ENCODE results near the gene SMIM1.

SMIM1 gene

DNA sequence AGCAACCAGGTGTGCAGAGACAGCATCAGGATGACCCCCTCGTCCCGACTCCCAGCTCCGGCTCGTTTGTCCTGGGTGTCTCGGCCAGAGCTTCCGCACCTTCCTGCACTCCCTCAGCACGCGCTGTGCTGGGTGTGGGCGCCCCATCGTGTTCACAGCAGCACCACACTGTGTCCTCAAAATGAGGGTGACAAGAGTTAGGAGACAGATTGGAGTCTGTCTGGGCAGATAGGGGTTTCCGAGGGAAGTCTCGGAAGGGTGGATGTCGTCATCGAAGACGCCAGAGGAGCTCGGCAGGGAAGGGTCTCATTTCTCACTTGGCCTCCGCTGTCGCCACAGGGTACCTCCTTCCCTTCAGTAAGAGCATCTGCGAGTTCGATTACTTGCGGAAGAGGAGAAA, 16.2 kb upstream of the SMIM1 start:
- DNase-seq (ENCODE audit: low read depth in 2 of 2): no peak

DNA sequence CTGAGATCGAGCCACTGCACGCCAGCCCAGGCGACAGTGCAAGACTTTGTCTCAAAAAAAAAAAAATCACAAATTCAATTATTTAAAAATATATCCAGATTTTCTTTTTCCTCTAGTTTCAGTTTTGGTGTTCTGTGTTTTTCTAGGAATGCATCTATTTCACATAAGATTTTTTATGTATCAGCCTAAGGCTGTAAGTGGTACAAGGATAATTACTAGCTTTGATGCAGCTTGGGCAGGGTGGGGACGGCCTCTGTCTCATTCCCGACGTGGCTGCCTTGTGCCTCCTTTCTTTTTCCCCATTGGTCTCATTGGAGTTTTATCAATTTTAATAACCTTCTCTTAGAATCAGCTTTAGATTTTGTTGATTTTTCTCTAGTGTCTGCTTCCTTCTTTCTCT, 13.4 kb upstream of the SMIM1 start:
- no peak for DNase-seq (ENCODE audit: low read depth in 2 of 2)

DNA sequence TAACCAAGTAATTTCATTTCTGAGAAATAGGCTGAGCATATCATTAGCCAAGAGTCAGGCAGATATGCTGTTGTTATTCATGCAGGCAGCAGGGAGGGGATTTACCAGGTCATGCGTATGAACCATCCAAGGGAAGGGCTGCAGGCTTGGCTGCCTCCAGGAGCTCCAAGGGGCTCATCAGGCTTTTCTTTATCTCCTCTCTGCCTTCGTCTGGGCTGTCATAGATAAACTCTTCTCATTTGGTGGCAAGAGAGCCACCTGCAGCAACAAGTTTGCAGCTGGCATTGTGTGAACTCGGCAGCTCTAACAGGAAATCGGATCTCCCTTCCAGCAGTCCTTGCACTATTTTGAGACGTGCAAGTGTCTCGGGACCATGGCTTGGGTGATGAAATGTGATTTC, 12.8 kb upstream of the SMIM1 start:
- no peak for DNase-seq (ENCODE audit: low read depth in 2 of 2)

DNA sequence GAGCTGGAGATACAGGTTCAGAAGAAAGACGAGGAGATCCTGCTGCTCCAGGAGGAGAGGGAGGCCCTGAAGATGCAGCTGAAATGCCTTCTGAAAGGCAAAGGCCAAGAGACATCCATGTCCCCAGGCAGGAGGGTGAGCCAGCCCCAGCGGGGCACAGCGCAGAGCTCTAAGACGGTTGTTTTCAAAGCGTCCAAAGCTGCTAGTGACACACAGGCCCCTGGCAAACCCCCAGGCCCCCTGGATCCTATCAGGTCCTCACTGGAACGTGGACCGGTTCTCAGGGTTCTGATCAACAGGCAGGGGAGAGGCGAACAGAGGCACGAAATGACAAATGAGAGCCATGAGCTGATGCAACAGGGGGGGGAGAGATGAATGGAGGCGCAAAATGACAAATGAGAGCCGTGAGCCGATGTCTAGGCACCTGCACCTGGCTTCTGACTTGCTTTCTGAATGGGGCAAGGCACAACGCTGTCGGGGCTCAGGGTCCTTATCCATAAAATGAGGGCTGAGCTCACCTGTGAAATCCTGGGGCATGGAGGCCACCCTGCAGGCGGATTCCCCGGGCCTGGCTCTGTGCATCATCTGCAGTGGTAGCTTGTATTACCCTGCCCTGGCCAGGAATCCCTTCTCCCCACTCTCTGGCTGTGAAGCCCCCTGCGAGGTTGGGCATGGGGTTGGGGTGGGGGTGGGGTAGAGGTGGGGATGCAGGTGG, 11.1 kb upstream of the SMIM1 start:
- DNase-seq (ENCODE audit: low read depth in 2 of 2): no peak

DNA sequence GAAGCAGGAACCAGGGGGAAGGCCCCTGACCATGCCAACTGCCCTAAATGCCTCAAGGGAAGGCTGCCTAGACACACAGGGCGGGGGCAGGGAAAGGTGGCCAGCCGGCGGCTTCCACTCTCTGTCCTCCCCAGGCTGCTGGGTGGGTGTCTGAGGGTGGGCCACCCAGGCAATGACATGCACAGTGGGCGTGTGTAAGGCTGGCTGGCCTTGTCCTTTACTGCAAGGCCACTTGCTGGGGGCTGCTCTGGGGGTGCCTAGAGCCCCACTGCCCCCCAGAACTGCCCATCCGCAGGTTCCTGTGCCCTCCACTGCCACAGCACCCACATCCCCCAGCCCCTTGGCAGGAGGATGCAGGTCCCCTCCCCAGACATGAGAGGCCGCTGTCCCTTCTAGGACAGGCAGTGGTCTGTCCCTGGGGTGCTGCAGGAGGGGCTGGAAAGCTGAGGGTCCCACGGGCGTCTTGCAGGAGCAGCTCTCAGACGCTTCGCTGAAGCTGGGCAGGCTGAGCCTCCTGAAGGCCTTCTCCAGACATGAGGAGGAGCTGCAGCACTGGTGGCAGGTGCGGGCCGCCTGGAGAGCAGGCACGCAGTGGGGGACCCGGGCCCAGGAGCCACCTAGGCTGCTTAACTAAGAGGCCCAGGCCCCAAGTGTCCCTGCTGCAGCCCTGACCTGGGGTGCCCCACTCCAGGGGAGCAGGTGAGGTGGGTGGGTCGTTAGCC, 10.2 kb upstream of the SMIM1 start:
- DNase-seq (ENCODE audit: low read depth in 2 of 2): no peak

DNA sequence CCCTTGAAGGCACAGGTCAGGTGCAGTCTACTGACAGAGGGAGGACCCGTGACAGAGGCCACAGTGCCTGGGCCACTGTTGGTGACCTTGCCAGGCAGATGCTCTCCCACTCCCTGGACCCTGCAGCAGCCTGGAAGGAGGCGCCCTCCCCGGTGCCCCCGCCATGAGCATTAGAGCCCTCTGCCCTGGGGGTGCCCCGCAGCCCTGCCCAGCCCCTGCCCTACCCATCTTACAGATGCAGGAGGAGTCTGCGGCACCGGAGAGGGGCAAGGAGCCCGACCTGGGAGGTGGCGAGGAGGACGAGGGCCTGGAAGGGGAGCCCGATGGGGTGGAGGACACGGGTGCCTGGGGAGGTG, 9.7 kb upstream of the SMIM1 start:
- DNase-seq (ENCODE audit: low read depth in 2 of 2): no peak

DNA sequence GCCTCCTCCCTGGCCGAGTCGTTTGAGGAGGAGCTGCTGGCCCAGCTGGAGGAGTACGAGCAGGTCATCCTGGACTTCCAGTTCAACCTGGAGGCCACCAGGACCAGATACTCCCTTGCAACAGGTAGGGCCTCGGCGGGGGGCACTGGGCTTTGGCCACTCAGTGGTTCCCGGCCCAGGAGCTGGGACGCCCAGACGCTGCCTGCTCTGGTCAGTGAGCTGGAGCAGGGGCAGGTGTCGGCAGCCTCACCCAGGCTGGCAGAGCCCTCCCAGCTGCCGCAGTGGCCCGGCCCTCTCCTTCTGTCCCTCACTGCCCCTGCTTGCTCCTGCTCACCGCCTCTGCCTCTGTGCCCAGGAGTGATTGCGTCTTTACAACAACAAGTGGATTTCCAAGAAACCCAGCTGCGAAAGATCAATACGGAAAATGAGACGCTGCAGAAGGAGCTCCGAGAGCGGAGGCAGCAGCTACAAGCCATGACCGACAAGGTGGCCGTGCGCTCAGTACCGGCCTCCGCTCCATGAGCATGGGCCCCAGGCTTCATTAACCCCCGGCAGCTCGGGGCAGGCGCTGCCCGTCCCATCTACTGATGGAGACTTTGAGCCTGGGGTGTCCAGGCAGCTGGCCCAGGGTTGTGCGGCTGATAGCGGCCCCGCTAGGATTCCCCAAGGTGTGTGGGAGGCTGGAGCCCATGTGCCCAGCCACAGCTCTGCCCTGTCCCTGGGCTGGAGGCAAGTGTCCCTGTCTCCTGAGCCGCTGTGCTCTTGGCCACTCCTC, 9.0 kb upstream of the SMIM1 start:
- no peak for DNase-seq (ENCODE audit: low read depth in 2 of 2)

DNA sequence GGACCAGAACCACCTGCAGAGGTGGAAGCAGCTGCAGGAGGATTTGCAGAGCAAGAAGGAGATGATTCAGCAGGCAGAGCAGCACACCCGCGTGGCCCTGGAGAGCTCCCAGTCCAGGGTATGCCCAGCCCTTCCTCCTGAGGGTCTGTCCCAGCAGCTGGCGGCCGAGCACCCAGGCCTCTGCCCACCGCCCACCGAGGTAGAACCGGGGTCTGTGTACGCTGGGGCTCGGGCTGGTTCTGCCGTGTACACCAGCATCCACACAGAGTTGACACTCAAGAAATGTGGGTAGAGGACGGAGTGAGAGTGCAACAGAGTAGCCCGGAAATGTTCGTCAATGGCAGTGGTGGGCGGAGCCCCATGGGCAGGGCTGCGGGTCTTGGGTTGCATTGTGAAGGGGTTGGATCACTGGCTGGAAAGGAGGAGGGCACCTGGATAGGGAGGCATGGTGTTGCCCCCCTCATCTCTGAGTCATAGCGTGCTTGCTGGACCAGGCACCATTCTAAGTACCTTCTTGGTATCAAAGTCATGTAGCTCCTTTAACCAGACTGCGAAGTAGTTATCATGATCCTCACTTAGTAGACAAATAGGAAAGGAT, 5.1 kb upstream of the SMIM1 start:
- DNase-seq (ENCODE audit: low read depth in 2 of 2): no peak

DNA sequence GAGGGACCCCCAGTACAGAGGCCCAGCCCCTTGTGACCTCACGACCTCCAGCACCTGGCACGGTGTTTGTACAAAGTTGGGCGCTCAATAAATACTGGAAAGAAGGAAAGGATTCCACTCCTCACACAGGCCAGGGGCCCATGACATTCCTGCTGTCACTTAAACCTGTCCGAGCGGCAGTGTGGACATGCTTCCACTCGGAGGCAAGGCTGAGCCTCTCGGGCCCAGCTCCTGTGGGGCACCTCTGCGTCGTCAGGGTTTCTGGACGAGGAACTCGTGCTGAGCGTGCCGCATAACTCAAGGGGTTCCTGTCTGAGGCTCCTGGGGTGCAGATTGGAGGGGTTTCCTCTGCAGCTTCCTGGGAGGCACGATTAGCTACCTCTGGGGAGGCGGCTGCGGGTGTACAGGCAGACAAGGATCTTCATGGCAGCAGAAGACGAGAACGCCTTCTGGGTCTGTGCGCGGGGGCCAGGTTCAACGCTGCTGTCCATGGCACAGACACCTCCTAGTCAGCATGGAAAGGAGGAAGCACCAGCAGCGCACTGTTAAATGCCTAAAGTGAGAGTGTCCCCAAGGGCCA, 3.6 kb upstream of the SMIM1 start:
- no peak for DNase-seq (ENCODE audit: low read depth in 2 of 2)

DNA sequence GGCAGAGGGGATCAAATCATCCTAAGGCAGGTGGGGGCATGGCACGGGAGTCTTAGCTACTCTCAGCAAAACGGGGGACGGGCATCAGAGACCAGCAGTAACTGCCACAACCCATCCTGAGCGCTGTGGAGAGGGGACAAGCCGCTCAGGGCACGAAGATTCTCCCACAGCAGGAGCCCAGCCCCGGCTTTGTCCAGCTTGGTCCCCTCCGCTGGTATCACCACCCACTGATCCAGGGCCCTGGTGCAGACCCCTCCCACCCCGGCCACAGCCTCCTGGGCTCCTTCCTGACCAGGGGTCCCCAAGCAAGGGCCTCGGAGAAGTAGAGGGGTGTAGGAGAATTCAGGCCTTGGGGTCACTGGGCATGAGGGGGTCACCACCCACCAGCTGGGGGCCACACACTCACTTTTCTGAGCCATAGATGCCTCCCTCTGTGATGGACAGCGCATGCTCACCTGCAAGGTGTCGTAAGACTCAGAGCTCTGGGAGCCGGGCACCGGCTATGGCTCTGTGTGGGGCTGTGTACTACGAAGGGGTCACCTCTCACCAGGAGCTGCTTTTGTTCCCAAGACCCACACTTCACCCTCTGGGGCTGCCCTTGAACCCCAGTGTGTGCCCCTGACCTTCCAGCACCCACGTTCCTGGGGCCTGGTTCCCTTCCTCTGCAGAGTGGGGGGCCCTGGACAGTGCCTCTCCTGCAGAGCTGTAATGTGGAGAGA, 2.3 kb upstream of the SMIM1 start:
- DNase-seq (ENCODE audit: low read depth in 2 of 2): no peak

DNA sequence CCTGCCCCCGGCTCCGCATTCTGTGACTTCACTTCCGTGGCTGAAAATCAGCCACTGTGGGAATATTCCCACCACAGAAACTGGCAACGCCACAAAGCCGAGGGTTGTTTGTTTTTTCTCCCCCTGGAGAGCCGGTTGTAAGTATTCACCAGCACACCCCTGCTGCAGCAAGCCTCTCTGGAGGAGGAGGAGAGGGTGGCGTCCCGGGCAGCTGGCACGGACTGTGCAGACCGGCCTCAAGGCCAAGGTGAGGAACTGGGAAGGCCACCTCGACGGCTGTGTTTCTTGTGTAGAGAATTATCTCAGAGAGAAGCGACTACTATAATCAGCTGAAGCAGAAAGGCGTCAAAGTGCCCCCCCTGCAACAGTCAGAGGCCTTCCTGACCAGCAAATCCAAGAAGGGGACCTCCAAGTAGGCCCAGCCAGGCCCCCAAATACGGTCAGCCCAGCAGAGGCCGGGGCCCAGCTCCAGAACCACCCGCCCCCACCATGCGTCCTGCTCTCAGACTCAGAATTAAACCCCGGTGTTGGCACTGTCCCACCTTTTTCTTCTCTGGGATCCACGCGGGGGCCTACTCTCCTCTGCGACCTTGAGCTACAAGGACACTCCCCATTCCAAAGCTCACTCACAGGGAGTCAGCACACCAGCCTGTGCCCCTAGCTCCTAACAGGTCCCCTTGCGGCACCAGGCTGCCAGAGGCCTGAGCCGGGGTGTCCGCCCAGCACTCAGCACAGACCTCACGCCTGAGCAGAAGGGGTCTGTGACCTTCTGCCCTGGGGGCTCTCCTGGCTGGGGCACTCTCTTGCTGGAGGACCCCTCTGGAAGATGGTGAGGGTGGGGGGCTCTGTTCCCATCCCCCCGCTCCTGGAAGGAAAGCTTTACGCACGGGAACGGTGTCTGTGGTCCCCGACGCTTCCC, 1.2 kb upstream of the SMIM1 start:
- no peak for DNase-seq (ENCODE audit: low read depth in 2 of 2)

DNA sequence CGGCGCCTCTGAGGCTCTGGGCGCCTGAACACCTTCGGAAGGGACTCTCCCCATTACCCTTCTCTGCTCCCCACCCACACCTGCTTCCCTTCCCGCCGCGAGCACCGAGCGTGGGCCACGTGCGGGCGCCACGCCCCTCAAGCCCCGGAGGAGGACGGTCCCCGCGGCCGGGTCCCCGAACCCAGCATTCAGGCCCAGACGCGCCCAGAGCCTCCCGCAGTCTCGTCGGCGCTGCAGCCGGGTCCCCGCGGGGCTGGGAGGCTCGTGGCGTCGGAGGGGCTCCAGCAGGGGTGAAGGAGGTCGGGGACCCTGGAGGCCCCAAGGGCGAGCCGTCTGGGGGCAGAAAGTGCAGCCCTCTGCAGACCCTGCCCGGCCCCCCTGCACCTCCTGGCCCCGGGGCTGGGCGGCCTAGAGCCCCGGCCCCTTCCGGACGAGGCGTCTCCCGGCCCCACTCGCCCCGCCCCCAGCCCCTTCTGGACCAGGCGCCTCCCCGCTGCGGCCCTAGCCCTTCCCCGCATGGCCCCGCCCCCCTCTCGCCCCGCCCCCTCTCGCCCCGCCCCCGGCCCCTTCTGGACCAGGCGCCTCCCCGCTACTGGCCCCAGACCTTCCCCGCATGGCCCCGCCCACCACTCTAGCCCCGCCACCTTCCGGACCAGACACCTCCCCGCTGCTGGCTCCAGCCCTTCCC, 378 bp upstream of the SMIM1 start:
- peak; percentile 79 to 86 for DNase-seq (ENCODE audit: low read depth in 2 of 2)

DNA sequence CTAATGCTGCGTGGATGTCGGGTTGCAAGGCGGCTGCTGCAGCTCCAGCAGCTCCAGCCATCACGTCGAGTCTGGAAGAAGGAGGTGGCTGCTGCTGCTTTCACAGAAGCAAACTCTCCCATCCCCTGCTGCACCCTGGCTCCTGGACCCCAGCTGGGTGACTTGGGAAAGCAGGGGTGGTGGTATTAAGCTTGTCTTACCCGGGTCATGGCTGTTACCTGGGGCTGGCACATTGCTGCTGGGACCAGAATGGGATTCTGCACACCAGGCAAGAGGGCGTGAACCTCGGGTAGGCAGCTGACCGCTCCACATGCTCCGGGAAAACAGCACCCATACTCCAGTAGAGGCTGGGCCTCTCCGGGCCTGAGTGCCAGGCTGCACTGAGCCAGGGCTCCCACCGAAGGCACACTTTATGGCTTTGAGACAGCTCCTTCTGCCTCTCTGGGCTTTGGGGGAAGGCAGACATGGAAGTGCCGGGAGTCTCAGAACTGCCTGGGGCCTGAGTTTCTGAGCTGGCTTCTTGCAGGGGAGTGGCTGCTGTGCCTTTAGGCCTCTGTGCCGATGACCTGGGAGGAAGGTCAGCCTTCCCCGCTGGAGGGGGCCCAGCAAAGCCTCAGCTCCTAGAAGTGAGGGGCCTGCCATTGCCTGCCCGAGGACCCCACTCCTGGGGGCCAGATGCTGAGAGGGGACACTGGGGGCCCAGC, 1.2 kb downstream of the SMIM1 start:
- no peak for DNase-seq (ENCODE audit: low read depth in 2 of 2)

DNA sequence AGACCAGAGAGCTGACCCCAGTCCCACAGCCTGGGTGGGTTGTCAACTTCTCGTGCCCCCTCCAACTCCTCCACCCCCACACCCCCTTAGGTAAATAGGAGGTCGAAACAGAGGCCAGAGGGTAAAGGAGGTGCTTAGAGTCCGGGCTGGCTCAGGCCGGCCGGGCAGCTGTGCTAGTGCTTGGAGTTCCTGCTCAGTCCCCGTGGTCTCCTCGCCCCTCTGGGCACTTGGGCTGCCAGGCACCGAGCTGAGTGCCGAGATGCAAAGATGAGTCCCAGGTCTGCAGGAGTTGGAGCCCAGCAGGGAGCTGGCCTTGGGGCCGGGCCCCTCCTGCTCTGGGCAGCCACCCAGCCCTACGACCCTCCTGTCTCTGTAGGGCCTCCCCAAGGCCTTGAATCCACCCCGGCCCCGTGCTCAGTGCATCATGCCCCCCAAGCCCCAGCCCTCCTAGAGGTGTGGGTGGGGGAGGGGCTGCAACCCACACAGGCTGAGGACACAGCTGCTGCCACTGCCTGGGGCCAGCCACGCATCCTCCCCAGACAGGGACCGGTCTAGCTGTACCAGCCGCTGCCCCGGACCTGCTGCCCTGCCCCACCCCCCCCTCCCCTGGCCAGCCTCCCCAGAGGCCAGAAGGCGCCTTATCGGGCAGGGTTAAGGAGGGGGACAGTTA, 1.9 kb downstream of the SMIM1 start:
- no peak for DNase-seq (ENCODE audit: low read depth in 2 of 2)

DNA sequence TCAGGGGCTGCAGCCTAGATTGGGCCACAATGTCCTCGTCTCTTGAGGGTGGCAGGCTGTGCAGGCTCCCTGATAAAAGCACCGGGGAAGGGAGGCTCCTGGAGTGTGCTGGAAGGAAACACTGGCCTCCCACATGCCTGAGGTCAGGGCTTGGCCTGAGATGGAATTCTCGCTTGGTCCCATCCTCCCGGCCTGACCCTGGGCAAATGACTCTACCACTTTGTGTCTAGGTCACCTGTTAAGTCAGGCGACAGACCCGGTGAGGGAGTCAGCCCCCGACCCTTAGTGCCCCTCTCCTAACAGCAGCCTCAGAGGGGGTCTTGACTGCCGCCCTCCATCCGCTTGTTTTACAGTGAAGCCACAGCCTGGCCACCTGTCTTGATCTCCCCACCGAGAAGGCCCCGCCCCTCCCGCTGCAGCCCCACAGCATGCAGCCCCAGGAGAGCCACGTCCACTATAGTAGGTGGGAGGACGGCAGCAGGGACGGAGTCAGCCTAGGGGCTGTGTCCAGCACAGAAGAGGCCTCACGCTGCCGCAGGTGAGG, 2.5 kb downstream of the SMIM1 start:
- no peak for DNase-seq (ENCODE audit: low read depth in 2 of 2)

DNA sequence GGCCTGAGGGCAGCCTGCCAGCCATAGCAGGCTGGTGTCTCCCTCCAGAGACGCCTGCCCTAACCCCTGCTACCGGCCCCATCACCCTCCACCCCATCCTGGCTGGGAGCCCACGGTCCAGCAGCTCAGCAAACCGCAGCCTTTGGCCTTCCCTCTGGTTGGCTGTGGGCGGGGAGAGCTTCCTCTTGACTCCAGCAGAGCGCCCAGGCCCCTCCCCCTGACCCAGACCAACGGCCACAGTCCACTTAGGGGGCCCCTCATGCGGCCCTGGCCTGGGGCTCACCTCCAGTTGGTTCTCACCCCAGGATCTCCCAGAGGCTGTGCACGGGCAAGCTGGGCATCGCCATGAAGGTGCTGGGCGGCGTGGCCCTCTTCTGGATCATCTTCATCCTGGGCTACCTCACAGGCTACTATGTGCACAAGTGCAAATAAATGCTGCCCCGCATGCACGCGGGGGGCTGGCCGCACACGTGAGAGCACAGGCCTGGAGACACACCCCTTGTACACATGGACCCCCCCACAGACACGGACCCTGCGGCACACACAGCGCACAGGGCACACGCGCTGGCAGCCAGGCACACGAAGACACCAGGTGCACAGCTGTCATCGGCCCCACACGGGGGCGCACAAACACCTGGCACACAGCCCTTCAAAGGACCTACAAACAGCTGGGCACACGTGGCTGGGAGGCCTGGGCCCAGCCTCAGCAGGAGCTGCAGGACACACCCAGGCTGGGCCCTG, 3.1 kb downstream of the SMIM1 start:
- peak in 1 of 2 donors; percentile 37 for DNase-seq (ENCODE audit: low read depth in 2 of 2)

DNA sequence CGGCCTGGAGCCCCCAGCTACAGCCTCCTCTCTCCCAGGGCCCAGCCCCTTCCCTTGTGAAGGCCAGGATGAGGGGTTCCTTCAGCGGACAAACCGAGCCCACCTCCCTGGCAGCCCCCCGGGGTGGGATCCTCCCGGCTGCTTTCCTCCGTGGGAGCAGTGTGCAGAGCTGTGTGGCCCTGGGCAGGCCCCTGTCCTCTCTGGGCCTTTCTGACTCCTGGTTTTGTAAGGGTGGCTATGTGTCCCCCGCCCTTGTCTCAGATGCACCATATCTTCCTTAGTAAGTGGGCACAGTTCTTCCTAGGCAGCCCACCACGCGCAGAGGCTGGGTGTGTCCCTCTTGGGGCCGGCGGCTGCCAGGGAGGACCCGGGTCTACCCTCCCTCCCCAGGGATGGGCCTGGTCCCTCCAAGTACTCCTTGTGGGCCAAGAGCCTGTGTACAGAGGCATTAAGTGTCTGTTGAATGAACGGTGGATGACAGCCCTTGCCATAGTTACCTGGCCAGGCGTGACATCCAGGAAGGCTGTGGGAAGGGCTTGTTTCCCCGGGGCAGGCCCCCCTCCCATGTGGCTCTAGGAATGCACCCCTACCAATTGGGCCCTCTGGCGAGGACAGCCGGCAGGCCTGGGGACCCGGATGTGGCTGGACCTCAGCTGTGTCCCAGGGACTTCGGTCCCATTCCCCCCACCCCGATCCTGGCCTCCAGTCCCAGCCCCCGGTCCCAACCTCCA, 3.8 kb downstream of the SMIM1 start:
- no peak for DNase-seq (ENCODE audit: low read depth in 2 of 2)
